Measurements from ENCODE around the gene TMEM178B. TPM values are rescaled to one million over a fixed set of nuclear protein-coding genes. Genes with fewer than 3 reads are reported as not detected.

TMEM178B gene
- total RNA-seq, 1 donor from 2014 or later, result 35.9 TPM

- no peaks in the 10 kb centered on the region for H3K4me1 ChIP-seq
- intact Hi-C loops (cut with micrococcal nuclease), result no loop called here
- no peaks in the 10 kb centered on the region for H3K9me3 ChIP-seq (replicated peaks)
- no peak overlapping the region for H3K4me3 ChIP-seq
- no peak for TF ChIP-seq CTCF (IDR thresholded peaks at IDR 0.05; ENCODE audit: borderline replicate concordance)
- no peak overlapping the region for H3K27ac ChIP-seq (replicated peaks)
- DNase-seq, result no peak
- no peaks in the 10 kb centered on the region for H3K36me3 ChIP-seq
- H3K27me3 ChIP-seq (ENCODE audit: low read depth), result no peaks in the 10 kb centered on the region
These were observed 110.8 kb downstream of the TMEM178B start for GRCh38 chr7:141184532-141185190.

GRCh38 chr7:141185369-141185967, 111.6 kb downstream of the TMEM178B start:
- intact Hi-C loops (cut with micrococcal nuclease), result no loop called here
- Histone ChIP-seq H3K27ac (replicated peaks) (no peak overlapping the region), H3K4me3 (no peak overlapping the region)

GRCh38 chr7:141189231-141189630, 115.4 kb downstream of the TMEM178B start:
- H3K27ac ChIP-seq (replicated peaks), result no peak overlapping the region
- no peaks in the 10 kb centered on the region for H3K4me1 ChIP-seq
- no peak for TF ChIP-seq CTCF (IDR thresholded peaks at IDR 0.05; ENCODE audit: borderline replicate concordance)
- DNase-seq, result no peak
- H3K36me3 ChIP-seq, result no peaks in the 10 kb centered on the region
- no peaks in the 10 kb centered on the region for H3K9me3 ChIP-seq (replicated peaks)
- no peak overlapping the region for H3K4me3 ChIP-seq
- H3K27me3 ChIP-seq (ENCODE audit: low read depth), result no peaks in the 10 kb centered on the region
- intact Hi-C loops (cut with micrococcal nuclease), result no loop called here

More at GRCh38 chr7:141185369-141185967, 111.6 kb downstream of the TMEM178B start:
- Histone ChIP-seq H3K27me3 (ENCODE audit: low read depth) (no peaks in the 10 kb centered on the region), H3K36me3 (no peaks in the 10 kb centered on the region), H3K9me3 (replicated peaks) (no peaks in the 10 kb centered on the region), H3K4me1 (no peaks in the 10 kb centered on the region)
- DNase-seq, result no peak
- TF ChIP-seq CTCF (IDR thresholded peaks at IDR 0.05; ENCODE audit: borderline replicate concordance), result no peak

GRCh38 chr7:141190495-141190894, 116.6 kb downstream of the TMEM178B start:
- H3K27me3 ChIP-seq (ENCODE audit: low read depth), result no peaks in the 10 kb centered on the region
- H3K9me3 ChIP-seq (replicated peaks), result no peaks in the 10 kb centered on the region
- no peak overlapping the region for H3K27ac ChIP-seq (replicated peaks)
- TF ChIP-seq CTCF (IDR thresholded peaks at IDR 0.05; ENCODE audit: borderline replicate concordance), result no peak
- H3K4me3 ChIP-seq, result no peak overlapping the region
- intact Hi-C loops (cut with micrococcal nuclease), result no loop called here
- H3K4me1 ChIP-seq, result no peaks in the 10 kb centered on the region
- DNase-seq, result no peak
- no peaks in the 10 kb centered on the region for H3K36me3 ChIP-seq

- Histone ChIP-seq H3K27me3 (ENCODE audit: low read depth) (no peaks in the 10 kb centered on the region), H3K36me3 (no peaks in the 10 kb centered on the region), H3K4me1 (no peaks in the 10 kb centered on the region), H3K4me3 (no peak overlapping the region), H3K27ac (replicated peaks) (no peak overlapping the region), H3K9me3 (replicated peaks) (no peaks in the 10 kb centered on the region)
- no peak for DNase-seq
- intact Hi-C loops (cut with micrococcal nuclease), result no loop called here
- TF ChIP-seq CTCF (IDR thresholded peaks at IDR 0.05; ENCODE audit: borderline replicate concordance), result no peak
These were observed 117.4 kb downstream of the TMEM178B start for GRCh38 chr7:141191277-141191676.

All from left ventricle myocardium inferior (tissue), 1 donor.